Prostate gland (tissue), 2 donors: Measurements from ENCODE around the gene ZNF318. TPM values are rescaled to one million over a fixed set of nuclear protein-coding genes. Genes with fewer than 3 reads are reported as not detected.

Experiments
- DNase-seq: peaks from one replicate; pipeline ENCODE4 v3.0.0-alpha.2; 2019; ENCODE audit warnings: low spot score
- H3K27ac ChIP-seq, 2 donors: fragments of 200-600 bp; sonication (generic); 2 replicates each; pipeline ENCODE4 v1.5.1; 2017 to 2019
- H3K27me3 ChIP-seq: fragments of 200-600 bp; sonication (generic); replicated peaks from 2 replicates; pipeline ENCODE4 v1.5.1; 2019; ENCODE audit not compliant: insufficient read depth
- H3K36me3 ChIP-seq, 2 donors: fragments of 200-600 bp; sonication (generic); 1 replicate in 1 of 2; 2 replicates in 1 of 2; pipeline versions ENCODE4 v1.5.1 to v1.8.1; 2017 to 2019
- H3K4me1 ChIP-seq: fragments of 200-600 bp; sonication (generic); replicated peaks from 2 replicates; pipeline ENCODE4 v1.5.1; 2019
- H3K4me3 ChIP-seq, 2 donors: fragments of 200-600 bp; sonication (generic); 2 replicates each; pipeline ENCODE4 v1.5.1; 2017 to 2019
- H3K9me3 ChIP-seq: fragments of 200-600 bp; sonication (generic); 2 replicates; pipeline ENCODE4 v1.5.1; 2017
- POLR2A ChIP-seq: fragments of 450-650 bp; IDR thresholded peaks from one replicate; pipeline ENCODE4 v1.6.1; 2016; ENCODE audit warnings: antibody characterized with exemption, mild to moderate bottlenecking
- POLR2AphosphoS5 ChIP-seq: sonication (generic); formaldehyde crosslinking; IDR thresholded peaks from one replicate; pipeline ENCODE4 v1.6.1; 2017; ENCODE audit warnings: antibody characterized with exemption
- WGBS: methylation state at CpG from one replicate; pipeline ENCODE4 v1.1.5; 2018; 5-methylcytosine and 5-hydroxymethylcytosine counted together
- intact Hi-C: fragments of 100-400 bp; cut with DNase I; formaldehyde crosslinking; loops from one replicate; pipeline ENCODE4 v1.14.2; 2022
- small RNA-seq, 2 donors: library from RNA; depleted of rRNA; stranded (forward); fragments of <200 nt; gene quantifications; one replicate each; pipeline ENCODE3, GENCODE V24; 2016
- total RNA-seq, 2 donors: library from RNA; depleted of rRNA; stranded (reverse); fragments of >200 nt; gene quantifications; one replicate each; pipeline ENCODE4 v1.1.0, GENCODE V29; 2016
- TF ChIP-seq, protein P1 (sequence below), 4 experiments: fragments of 200-600 bp in 2 of 4; fragments of 450-650 bp in 2 of 4; sonication (generic) in 2 of 4; IDR thresholded peaks; 1 replicate in 3 of 4; 2 replicates in 1 of 4; pipeline ENCODE4 v1.5.1; 2016 to 2019; ENCODE audit warnings: antibody characterized with exemption in 4 of 4, mild to moderate bottlenecking in 2 of 4, moderate library complexity in 2 of 4

ZNF318 gene
- total RNA-seq, 2 donors from 2014 or later, result 15.1 to 41.6 TPM

DNA sequence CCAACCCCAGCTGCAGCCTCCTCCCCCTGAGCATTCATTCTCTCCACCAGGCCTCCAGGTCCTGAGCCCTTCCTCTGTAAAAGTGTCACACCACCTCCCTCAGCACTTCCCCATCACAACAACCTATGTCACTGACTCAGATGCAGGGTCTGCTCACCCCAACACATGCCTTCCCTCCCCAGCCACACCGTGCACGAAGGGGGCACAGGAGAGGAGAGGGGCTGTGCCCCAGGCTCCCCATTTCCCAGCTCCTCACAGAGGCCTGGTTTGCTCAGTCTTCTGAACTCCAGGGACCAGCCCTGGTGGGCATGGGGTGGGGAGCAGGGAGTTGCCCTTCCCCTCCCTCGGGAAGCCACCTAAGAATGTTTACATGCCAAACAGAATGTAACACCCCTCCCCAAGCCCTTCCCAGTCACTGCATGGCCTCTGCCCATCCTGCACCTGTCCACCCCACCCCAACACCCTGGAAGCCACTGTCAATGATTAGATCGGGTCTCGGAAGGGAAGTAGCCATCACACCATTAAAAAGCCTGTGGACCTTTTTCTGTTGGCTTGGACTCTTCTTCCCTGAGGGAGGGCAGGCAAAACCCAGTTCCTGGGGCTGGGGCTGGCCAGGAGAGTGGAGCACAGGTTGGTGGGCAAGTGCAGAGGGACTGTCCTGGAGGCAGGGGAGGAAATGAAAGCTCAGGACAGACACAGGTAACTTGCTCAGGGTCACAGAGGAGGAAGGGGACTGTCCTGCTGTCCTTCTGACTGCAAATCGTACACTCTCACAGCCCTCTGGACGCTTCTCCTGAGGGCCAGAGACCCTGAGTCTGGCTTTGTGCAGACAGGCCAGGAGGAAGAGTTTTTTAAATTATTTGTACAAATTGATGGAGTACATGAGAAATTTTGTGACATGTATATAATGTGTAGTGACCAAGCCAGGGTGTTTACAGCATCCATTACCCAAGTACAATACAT is 81.4 kb downstream of the ZNF318 start:
- no peaks in the 10 kb centered on the region for H3K9me3 ChIP-seq
- H3K4me1 ChIP-seq, result no peaks in the 10 kb centered on the region
- H3K36me3 ChIP-seq, result no peaks in the 10 kb centered on the region
- intact Hi-C loops, result no loop called here
- no peak overlapping the region for H3K4me3 ChIP-seq
- H3K27me3 ChIP-seq, result peaks cover 3% of the 10 kb centered on the region
- H3K27ac ChIP-seq, result no peak overlapping the region
- DNase-seq, result no peak
- TF ChIP-seq, protein P1, sequence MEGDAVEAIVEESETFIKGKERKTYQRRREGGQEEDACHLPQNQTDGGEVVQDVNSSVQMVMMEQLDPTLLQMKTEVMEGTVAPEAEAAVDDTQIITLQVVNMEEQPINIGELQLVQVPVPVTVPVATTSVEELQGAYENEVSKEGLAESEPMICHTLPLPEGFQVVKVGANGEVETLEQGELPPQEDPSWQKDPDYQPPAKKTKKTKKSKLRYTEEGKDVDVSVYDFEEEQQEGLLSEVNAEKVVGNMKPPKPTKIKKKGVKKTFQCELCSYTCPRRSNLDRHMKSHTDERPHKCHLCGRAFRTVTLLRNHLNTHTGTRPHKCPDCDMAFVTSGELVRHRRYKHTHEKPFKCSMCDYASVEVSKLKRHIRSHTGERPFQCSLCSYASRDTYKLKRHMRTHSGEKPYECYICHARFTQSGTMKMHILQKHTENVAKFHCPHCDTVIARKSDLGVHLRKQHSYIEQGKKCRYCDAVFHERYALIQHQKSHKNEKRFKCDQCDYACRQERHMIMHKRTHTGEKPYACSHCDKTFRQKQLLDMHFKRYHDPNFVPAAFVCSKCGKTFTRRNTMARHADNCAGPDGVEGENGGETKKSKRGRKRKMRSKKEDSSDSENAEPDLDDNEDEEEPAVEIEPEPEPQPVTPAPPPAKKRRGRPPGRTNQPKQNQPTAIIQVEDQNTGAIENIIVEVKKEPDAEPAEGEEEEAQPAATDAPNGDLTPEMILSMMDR (IDR thresholded peaks at IDR 0.05), result no peak
- TF ChIP-seq POLR2A (no peak), POLR2AphosphoS5 (no peak)
- 62% methylated on average over 7 of the region's 7 CpGs for WGBS

DNA sequence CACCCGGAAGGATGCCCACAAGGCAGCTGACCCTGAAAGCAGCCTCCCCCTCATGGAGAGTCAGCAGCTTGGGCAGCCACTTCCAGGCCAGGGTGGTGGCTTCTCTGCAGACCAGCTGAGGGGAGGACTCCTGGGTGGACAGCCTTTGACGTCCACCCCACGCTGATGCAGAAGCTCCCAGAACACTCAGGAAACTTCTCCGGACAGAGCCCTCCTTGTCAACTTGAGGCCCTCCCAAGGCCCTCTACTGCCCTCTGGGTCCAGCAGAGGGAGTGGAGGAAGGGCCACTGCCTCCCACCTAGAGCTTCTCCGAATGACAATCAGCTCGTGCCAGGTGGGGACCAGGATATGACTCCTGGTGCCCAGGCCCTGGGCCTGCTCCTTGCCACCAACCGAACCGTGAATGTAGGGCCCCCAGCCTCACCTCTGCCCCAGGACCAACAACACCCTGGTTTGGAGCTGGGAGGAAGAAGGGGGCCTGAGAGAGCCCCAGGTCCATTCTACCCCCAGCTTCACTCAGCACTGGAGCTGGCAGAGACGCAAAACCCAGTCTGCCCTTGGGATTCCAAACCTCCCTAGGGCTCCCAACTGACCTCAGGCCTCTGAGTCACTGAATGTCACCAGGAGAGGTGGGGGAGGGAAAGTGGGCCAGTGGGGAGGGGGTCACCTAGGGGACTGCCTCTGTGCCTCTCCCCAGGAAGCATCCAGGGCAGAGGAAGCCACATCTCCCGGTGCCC is 82.3 kb downstream of the ZNF318 start:
- WGBS, result 63% methylated on average over 6 of the region's 10 CpGs
- Histone ChIP-seq H3K27ac (no peak overlapping the region), H3K9me3 (no peaks in the 10 kb centered on the region), H3K27me3 (peaks cover 3% of the 10 kb centered on the region), H3K4me3 (no peak overlapping the region), H3K4me1 (no peaks in the 10 kb centered on the region), H3K36me3 (no peaks in the 10 kb centered on the region)
- no peak for DNase-seq
- intact Hi-C loops, result no loop called here
- no peak for TF ChIP-seq POLR2AphosphoS5

DNA sequence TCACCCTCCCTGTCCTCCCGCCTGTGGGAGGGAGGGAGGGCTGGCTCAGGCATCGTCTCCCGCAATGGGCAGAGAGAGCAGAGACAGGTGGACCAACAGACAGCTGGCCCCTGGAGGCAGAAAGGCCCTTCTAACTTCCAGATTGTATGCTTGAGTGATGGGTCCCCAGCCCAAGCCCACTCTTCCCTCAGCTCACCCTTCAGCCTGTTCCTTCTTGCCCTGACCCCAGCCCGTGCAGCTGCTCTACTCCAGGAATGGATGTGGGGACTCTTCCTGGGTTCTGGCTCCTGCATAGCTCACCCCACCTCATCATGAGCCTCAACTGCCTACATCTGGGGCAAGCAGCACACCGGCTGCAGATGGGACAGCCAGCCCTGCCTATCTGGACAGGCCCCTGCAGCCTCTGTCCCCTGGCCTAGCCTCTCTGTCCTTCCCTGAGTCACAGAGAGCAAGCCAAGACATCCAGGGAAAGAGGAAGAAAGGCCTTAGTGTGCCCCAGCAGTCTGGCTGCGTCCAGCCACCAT is 82.9 kb downstream of the ZNF318 start:
- no peak overlapping the region for H3K27ac ChIP-seq
- intact Hi-C loops, result no loop called here
- no peak for DNase-seq
- no peaks in the 10 kb centered on the region for H3K9me3 ChIP-seq
- H3K4me3 ChIP-seq, result no peak overlapping the region
- no peaks in the 10 kb centered on the region for H3K36me3 ChIP-seq
- TF ChIP-seq, protein P1 (IDR thresholded peaks at IDR 0.05), result no peak
- TF ChIP-seq POLR2AphosphoS5 (no peak), POLR2A (no peak)
- peaks cover 3% of the 10 kb centered on the region for H3K27me3 ChIP-seq
- WGBS, result 93% methylated on average over 6 of the region's 6 CpGs
- no peaks in the 10 kb centered on the region for H3K4me1 ChIP-seq

Small RNAs within 50 kb of the gene (small RNA-seq; reads per million reads assigned to genes)
- 0 reads per million in 2 donors for gene AL590383.1
- gene RPL12P47, result 0 reads per million in 2 donors

Other genes starting within 250 kb of the ZNF318 start
- 10 to 100 TPM; 40.5 to 56.3 TPM for gene SRF, start 198.4 kb downstream of the ZNF318 start, total RNA-seq
- gene CUL9, start 187.5 kb downstream of the ZNF318 start, total RNA-seq, result 10 to 100 TPM; 22.9 to 87.0 TPM
- gene DNPH1, start 140.2 kb downstream of the ZNF318 start, total RNA-seq, result 100 to 1,000 TPM in 1 of 2 donors, 10 to 100 TPM in 1; 40.3 to 138 TPM
- under 1 TPM; 0.18 to 0.62 TPM for gene TTBK1, start 126.2 kb downstream of the ZNF318 start, total RNA-seq
- not detected for gene SLC22A7, start 71.4 kb downstream of the ZNF318 start, total RNA-seq
- gene CRIP3, start 60.8 kb downstream of the ZNF318 start, total RNA-seq, result 1 to 10 TPM in 1 of 2 donors, under 1 TPM in 1; 0.55 to 7.3 TPM
- 10 to 100 TPM; 18.0 to 38.1 TPM for gene ABCC10, start 57.9 kb upstream of the ZNF318 start, total RNA-seq
- gene DLK2, start 85.9 kb upstream of the ZNF318 start, total RNA-seq, result 10 to 100 TPM; 13.5 to 46.1 TPM
- gene TJAP1, start 107.9 kb upstream of the ZNF318 start, total RNA-seq, result 10 to 100 TPM; 29.1 to 51.6 TPM
- gene LRRC73, start 140.7 kb upstream of the ZNF318 start, total RNA-seq, result 1 to 10 TPM in 1 of 2 donors, under 1 TPM in 1; 0.68 to 4.0 TPM
- gene YIPF3, start 147.3 kb upstream of the ZNF318 start, total RNA-seq, result 100 to 1,000 TPM; 162 to 180 TPM
- gene POLR1C, start 147.4 kb upstream of the ZNF318 start, total RNA-seq, result 10 to 100 TPM; 24.4 to 37.2 TPM
- gene XPO5, start 206.4 kb upstream of the ZNF318 start, total RNA-seq, result 10 to 100 TPM; 17.9 to 33.3 TPM
- 10 to 100 TPM in 1 of 2 donors, 1 to 10 TPM in 1; 9.2 to 11.8 TPM for gene POLH, start 206.5 kb upstream of the ZNF318 start, total RNA-seq